HEK293 (cell line): ENCODE results near the gene BSCL2.

Source experiments
- EGR2 ChIP-seq: fragments of 450-650 bp; formaldehyde crosslinking; IDR thresholded peaks from 2 replicates; pipeline ENCODE4 v1.5.1; 2016; ENCODE audit warnings: low read depth, missing biosample characterization, missing genetic modification characterization
- GLIS2 ChIP-seq: fragments of 450-650 bp; formaldehyde crosslinking; IDR thresholded peaks from 2 replicates; pipeline ENCODE4 v1.5.1; 2016; ENCODE audit warnings: missing biosample characterization, missing genetic modification characterization
- KLF1 ChIP-seq: fragments of 450-650 bp; formaldehyde crosslinking; IDR thresholded peaks from 2 replicates; pipeline ENCODE4 v1.5.1; 2016; ENCODE audit warnings: missing biosample characterization, missing genetic modification characterization
- KLF16 ChIP-seq: fragments of 450-650 bp; formaldehyde crosslinking; IDR thresholded peaks from 2 replicates; pipeline ENCODE4 v1.5.1; 2017; ENCODE audit warnings: missing biosample characterization, missing genetic modification characterization
- KLF8 ChIP-seq: fragments of 450-650 bp; formaldehyde crosslinking; IDR thresholded peaks from 2 replicates; pipeline ENCODE4 v1.5.1; 2016; ENCODE audit warnings: missing biosample characterization, missing genetic modification characterization
- SP7 ChIP-seq: fragments of 450-650 bp; formaldehyde crosslinking; IDR thresholded peaks from 2 replicates; pipeline ENCODE4 v1.5.1; 2016; ENCODE audit warnings: missing biosample characterization, missing genetic modification characterization
- ZBTB48 ChIP-seq: fragments of 450-650 bp; formaldehyde crosslinking; IDR thresholded peaks from 2 replicates; pipeline ENCODE4 v1.5.1; 2016; ENCODE audit warnings: missing biosample characterization, missing genetic modification characterization
- ZEB2 ChIP-seq: fragments of 450-650 bp; formaldehyde crosslinking; IDR thresholded peaks from 2 replicates; pipeline ENCODE4 v1.5.1; 2016; ENCODE audit warnings: missing biosample characterization, missing genetic modification characterization
- ZFP37 ChIP-seq: fragments of 450-650 bp; formaldehyde crosslinking; IDR thresholded peaks from 2 replicates; pipeline ENCODE4 v1.5.1; 2016; ENCODE audit warnings: missing biosample characterization, missing genetic modification characterization
- ZNF169 ChIP-seq: fragments of 450-650 bp; formaldehyde crosslinking; IDR thresholded peaks from 2 replicates; pipeline ENCODE4 v1.5.1; 2016; ENCODE audit warnings: missing biosample characterization, missing genetic modification characterization
- ZNF174 ChIP-seq: fragments of 450-650 bp; formaldehyde crosslinking; IDR thresholded peaks from 2 replicates; pipeline ENCODE4 v1.5.0; 2017; ENCODE audit warnings: missing biosample characterization, mild to moderate bottlenecking, missing genetic modification characterization
- ZNF184 ChIP-seq: fragments of 450-650 bp; IDR thresholded peaks from 2 replicates; pipeline ENCODE4 v1.5.1; 2018; ENCODE audit warnings: missing biosample characterization, mild to moderate bottlenecking, missing genetic modification characterization
- ZNF354C ChIP-seq: fragments of 450-650 bp; formaldehyde crosslinking; IDR thresholded peaks from 2 replicates; pipeline ENCODE4 v1.5.1; 2016; ENCODE audit warnings: missing biosample characterization, missing genetic modification characterization, low read depth, borderline replicate concordance
- ZNF48 ChIP-seq: fragments of 450-650 bp; formaldehyde crosslinking; IDR thresholded peaks from 2 replicates; pipeline ENCODE4 v1.5.1; 2016; ENCODE audit warnings: missing biosample characterization, missing genetic modification characterization
- ZNF596 ChIP-seq: fragments of 450-650 bp; IDR thresholded peaks from 2 replicates; pipeline ENCODE4 v1.5.0; 2018; ENCODE audit warnings: missing biosample characterization, mild to moderate bottlenecking, missing genetic modification characterization, moderate library complexity
- ZNF629 ChIP-seq: fragments of 450-650 bp; formaldehyde crosslinking; IDR thresholded peaks from 2 replicates; pipeline ENCODE4 v1.5.1; 2017; ENCODE audit warnings: missing biosample characterization, missing genetic modification characterization
- ZNF660 ChIP-seq: fragments of 450-650 bp; IDR thresholded peaks from 2 replicates; pipeline ENCODE4 v1.5.1; 2018; ENCODE audit warnings: missing biosample characterization, mild to moderate bottlenecking, missing genetic modification characterization
- ZNF76 ChIP-seq: fragments of 450-650 bp; formaldehyde crosslinking; IDR thresholded peaks from 2 replicates; pipeline ENCODE4; 2016; ENCODE audit warnings: low read depth, missing biosample characterization, missing genetic modification characterization, borderline replicate concordance
- ZNF777 ChIP-seq: fragments of 450-650 bp; formaldehyde crosslinking; IDR thresholded peaks from 2 replicates; pipeline ENCODE4 v1.5.1; 2017; ENCODE audit warnings: missing biosample characterization, missing genetic modification characterization, borderline replicate concordance
- TF ChIP-seq, protein P1 (sequence below): fragments of 450-650 bp; formaldehyde crosslinking; IDR thresholded peaks from 2 replicates; pipeline ENCODE4 v1.5.1; 2016; ENCODE audit warnings: missing biosample characterization, missing genetic modification characterization
- TF ChIP-seq, protein P2 (sequence below): fragments of 450-650 bp; formaldehyde crosslinking; IDR thresholded peaks from 2 replicates; pipeline ENCODE4 v1.5.1; 2017; ENCODE audit warnings: missing biosample characterization, missing genetic modification characterization
- TF ChIP-seq, protein P3 (sequence below): fragments of 450-650 bp; formaldehyde crosslinking; IDR thresholded peaks from 2 replicates; pipeline ENCODE4 v1.5.1; 2016; ENCODE audit warnings: missing biosample characterization, missing genetic modification characterization
- TF ChIP-seq, protein P4 (sequence below): fragments of 450-650 bp; formaldehyde crosslinking; conservative IDR thresholded peaks from 2 replicates; pipeline ENCODE4 v1.5.1; 2016; ENCODE audit warnings: low read depth, missing biosample characterization, missing genetic modification characterization
- TF ChIP-seq, protein P5 (sequence below): fragments of 450-650 bp; formaldehyde crosslinking; IDR thresholded peaks from 2 replicates; pipeline ENCODE4 v1.5.1; 2016; ENCODE audit warnings: missing biosample characterization, missing genetic modification characterization
- TF ChIP-seq, protein P6 (sequence below): fragments of 450-650 bp; formaldehyde crosslinking; IDR thresholded peaks from 2 replicates; pipeline ENCODE4 v1.5.1; 2016; ENCODE audit warnings: missing biosample characterization, missing genetic modification characterization

Gene BSCL2

DNA sequence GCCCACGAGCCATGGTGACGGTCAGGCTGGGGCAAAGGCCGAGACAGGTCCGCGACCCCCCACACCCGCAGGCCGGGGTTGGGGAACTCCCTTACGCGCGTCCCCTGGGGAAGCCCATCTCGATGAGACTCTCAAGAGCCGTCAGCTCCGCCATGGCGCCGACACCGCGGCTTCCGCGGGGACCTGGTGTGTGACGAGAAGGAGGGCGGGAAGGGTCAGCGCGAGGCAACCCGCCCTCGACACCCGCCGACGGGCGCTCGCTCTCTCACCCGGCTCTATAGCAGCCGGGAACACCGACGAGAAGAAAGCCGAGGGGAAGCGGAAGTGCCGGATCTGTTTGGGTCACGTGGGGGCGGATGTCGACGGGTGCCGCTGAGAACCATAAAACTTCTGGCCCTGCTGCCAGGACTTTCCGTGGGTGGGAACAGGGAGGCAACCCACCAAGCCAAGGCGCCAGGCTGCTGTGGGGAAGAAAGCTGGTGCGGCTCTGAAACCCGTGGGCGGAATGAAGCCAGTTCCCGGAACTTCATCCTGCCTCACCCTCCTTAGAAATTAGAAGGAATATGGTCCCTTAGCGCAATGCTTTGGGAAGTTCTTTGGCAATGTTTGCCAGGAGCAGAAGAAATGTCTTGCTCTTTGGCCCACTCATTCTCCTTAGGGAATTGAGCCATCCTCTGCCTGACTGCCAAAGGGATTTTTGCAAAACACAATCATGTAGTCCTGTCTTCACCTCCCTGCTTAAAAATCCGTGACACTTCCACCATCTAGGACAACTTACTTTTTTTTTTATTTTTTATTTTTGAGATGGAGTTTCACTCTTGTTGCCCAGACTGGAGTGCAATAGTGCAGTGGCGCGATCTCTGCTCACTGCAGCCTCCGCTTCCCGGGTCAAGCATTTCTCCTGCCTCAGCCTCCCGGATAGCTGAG is 28.2 kb downstream of the BSCL2 start, which contains the start of gene UBXN1 (continued):
- TF ChIP-seq, protein P1, sequence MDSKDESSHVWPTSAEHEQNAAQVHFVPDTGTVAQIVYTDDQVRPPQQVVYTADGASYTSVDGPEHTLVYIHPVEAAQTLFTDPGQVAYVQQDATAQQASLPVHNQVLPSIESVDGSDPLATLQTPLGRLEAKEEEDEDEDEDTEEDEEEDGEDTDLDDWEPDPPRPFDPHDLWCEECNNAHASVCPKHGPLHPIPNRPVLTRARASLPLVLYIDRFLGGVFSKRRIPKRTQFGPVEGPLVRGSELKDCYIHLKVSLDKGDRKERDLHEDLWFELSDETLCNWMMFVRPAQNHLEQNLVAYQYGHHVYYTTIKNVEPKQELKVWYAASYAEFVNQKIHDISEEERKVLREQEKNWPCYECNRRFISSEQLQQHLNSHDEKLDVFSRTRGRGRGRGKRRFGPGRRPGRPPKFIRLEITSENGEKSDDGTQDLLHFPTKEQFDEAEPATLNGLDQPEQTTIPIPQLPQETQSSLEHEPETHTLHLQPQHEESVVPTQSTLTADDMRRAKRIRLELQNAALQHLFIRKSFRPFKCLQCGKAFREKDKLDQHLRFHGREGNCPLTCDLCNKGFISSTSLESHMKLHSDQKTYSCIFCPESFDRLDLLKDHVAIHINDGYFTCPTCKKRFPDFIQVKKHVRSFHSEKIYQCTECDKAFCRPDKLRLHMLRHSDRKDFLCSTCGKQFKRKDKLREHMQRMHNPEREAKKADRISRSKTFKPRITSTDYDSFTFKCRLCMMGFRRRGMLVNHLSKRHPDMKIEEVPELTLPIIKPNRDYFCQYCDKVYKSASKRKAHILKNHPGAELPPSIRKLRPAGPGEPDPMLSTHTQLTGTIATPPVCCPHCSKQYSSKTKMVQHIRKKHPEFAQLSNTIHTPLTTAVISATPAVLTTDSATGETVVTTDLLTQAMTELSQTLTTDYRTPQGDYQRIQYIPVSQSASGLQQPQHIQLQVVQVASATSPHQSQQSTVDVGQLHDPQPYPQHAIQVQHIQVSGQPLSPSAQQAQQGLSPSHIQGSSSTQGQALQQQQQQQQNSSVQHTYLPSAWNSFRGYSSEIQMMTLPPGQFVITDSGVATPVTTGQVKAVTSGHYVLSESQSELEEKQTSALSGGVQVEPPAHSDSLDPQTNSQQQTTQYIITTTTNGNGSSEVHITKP (tag by site-specific recombination) = peak; percentile 56
- peak; percentile 71 for TF ChIP-seq SP7 (tag by site-specific recombination)
- TF ChIP-seq KLF1 (tag by site-specific recombination) = peak; percentile 19; the same call in 1 of the 2 replicates
- 0 out of 2 replicates have a peak, but pooled peaks have one; percentile 52 for TF ChIP-seq ZFP37 (tag by site-specific recombination)
- TF ChIP-seq, protein P2, sequence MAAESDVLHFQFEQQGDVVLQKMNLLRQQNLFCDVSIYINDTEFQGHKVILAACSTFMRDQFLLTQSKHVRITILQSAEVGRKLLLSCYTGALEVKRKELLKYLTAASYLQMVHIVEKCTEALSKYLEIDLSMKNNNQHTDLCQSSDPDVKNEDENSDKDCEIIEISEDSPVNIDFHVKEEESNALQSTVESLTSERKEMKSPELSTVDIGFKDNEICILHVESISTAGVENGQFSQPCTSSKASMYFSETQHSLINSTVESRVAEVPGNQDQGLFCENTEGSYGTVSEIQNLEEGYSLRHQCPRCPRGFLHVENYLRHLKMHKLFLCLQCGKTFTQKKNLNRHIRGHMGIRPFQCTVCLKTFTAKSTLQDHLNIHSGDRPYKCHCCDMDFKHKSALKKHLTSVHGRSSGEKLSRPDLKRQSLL (tag by site-specific recombination) = peak; percentile 87
- TF ChIP-seq, protein P3, sequence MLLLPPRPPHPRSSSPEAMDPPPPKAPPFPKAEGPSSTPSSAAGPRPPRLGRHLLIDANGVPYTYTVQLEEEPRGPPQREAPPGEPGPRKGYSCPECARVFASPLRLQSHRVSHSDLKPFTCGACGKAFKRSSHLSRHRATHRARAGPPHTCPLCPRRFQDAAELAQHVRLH = peak; percentile 40; the same call in 1 of the 2 replicates
- TF ChIP-seq ZEB2 = peak; percentile 56; the same call in 1 of the 2 replicates
- TF ChIP-seq GLIS2 (tag by site-specific recombination) = peak; percentile 53; the same call in 1 of the 2 replicates
- TF ChIP-seq EGR2 (tag by site-specific recombination) = peak; percentile 91
- TF ChIP-seq KLF16 = peak; percentile 55; the same call in 1 of the 2 replicates
- peak; percentile 54; the same call in 1 of the 2 replicates for TF ChIP-seq ZNF777 (tag by site-specific recombination)
- no peak for TF ChIP-seq ZNF354C
- peak; percentile 76 for TF ChIP-seq ZBTB48 (tag by site-specific recombination)
- no peak for TF ChIP-seq ZNF48 (tag by site-specific recombination)
- TF ChIP-seq, protein P4, sequence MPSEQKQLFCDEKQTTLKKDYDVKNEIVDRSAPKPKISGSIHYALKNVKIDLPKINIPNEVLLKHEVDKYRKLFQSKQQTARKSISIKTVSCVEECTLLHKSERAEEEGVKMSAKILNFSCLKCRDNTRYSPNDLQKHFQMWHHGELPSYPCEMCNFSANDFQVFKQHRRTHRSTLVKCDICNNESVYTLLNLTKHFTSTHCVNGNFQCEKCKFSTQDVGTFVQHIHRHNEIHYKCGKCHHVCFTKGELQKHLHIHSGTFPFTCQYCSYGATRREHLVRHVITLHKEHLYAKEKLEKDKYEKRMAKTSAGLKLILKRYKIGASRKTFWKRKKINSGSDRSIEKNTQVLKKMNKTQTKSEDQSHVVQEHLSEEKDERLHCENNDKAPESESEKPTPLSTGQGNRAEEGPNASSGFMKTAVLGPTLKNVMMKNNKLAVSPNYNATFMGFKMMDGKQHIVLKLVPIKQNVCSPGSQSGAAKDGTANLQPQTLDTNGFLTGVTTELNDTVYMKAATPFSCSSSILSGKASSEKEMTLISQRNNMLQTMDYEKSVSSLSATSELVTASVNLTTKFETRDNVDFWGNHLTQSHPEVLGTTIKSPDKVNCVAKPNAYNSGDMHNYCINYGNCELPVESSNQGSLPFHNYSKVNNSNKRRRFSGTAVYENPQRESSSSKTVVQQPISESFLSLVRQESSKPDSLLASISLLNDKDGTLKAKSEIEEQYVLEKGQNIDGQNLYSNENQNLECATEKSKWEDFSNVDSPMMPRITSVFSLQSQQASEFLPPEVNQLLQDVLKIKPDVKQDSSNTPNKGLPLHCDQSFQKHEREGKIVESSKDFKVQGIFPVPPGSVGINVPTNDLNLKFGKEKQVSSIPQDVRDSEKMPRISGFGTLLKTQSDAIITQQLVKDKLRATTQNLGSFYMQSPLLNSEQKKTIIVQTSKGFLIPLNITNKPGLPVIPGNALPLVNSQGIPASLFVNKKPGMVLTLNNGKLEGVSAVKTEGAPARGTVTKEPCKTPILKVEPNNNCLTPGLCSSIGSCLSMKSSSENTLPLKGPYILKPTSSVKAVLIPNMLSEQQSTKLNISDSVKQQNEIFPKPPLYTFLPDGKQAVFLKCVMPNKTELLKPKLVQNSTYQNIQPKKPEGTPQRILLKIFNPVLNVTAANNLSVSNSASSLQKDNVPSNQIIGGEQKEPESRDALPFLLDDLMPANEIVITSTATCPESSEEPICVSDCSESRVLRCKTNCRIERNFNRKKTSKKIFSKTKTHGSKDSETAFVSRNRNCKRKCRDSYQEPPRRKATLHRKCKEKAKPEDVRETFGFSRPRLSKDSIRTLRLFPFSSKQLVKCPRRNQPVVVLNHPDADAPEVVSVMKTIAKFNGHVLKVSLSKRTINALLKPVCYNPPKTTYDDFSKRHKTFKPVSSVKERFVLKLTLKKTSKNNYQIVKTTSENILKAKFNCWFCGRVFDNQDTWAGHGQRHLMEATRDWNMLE = peak; percentile 85
- TF ChIP-seq, protein P5, sequence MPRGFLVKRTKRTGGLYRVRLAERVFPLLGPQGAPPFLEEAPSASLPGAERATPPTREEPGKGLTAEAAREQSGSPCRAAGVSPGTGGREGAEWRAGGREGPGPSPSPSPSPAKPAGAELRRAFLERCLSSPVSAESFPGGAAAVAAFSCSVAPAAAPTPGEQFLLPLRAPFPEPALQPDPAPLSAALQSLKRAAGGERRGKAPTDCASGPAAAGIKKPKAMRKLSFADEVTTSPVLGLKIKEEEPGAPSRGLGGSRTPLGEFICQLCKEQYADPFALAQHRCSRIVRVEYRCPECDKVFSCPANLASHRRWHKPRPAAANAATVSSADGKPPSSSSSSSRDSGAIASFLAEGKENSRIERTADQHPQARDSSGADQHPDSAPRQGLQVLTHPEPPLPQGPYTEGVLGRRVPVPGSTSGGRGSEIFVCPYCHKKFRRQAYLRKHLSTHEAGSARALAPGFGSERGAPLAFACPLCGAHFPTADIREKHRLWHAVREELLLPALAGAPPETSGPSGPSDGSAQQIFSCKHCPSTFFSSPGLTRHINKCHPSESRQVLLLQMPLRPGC (tag by site-specific recombination) = 0 out of 2 replicates have a peak, but pooled peaks have one; percentile 29
- no peak for TF ChIP-seq ZNF174 (tag by site-specific recombination)
- TF ChIP-seq KLF8 = peak; percentile 82
- TF ChIP-seq ZNF76 (tag by site-specific recombination) = peak; percentile 73; the same call in 1 of the 2 replicates
- TF ChIP-seq ZNF596 (tag by site-specific recombination) = peak; percentile 56; the same call in 1 of the 2 replicates
- no peak for TF ChIP-seq ZNF169
- TF ChIP-seq ZNF660 (tag by site-specific recombination) = peak; percentile 67; the same call in 1 of the 2 replicates
- no peak for TF ChIP-seq ZNF184 (tag by site-specific recombination)
- TF ChIP-seq, protein P6, sequence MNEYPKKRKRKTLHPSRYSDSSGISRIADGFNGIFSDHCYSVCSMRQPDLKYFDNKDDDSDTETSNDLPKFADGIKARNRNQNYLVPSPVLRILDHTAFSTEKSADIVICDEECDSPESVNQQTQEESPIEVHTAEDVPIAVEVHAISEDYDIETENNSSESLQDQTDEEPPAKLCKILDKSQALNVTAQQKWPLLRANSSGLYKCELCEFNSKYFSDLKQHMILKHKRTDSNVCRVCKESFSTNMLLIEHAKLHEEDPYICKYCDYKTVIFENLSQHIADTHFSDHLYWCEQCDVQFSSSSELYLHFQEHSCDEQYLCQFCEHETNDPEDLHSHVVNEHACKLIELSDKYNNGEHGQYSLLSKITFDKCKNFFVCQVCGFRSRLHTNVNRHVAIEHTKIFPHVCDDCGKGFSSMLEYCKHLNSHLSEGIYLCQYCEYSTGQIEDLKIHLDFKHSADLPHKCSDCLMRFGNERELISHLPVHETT (tag by site-specific recombination) = peak; percentile 59; the same call in 1 of the 2 replicates
- TF ChIP-seq ZNF629 = peak; percentile 58; the same call in 1 of the 2 replicates
